ENCODE results near the gene TP53BP1. TPM values are rescaled to one million over a fixed set of nuclear protein-coding genes. Genes with fewer than 3 reads are reported as not detected.

The TP53BP1 gene
- polyA plus RNA-seq, 1 donor from 2014 or later, result 98.7 TPM

GRCh38 chr15:43510200-43511011 is 17.4 kb upstream of the TP53BP1 start:
- Histone ChIP-seq H3K4me3 (ENCODE audit: low read length) (peak overlapping the region; percentile 84), H3K79me2 (replicated peaks; ENCODE audit: insufficient read depth, low read length) (peaks cover 26% of the 10 kb centered on the region), H3K9me3 (ENCODE audit: low read length) (no peaks in the 10 kb centered on the region), H3K9ac (ENCODE audit: low read length) (peak overlapping the region; percentile 92), H3K27ac (ENCODE audit: low read length) (peak overlapping the region; percentile 100), H3K9me2 (ENCODE audit: insufficient read depth, low read length) (no peaks in the 10 kb centered on the region), H3K27me3 (ENCODE audit: insufficient read depth, low read depth, low read length) (no peaks in the 10 kb centered on the region), H2AFZ (ENCODE audit: low read depth, low read length) (peak overlapping the region; percentile 82), H3K4me2 (ENCODE audit: low read length) (peak overlapping the region; percentile 94), H4K20me1 (ENCODE audit: insufficient read depth) (no peaks in the 10 kb centered on the region), H3F3A (ENCODE audit: insufficient read depth, low read length, poor library complexity, severe bottlenecking) (peaks cover 13% of the 10 kb centered on the region), H3K36me3 (ENCODE audit: insufficient read depth, low read length) (no peaks in the 10 kb centered on the region)
- TF ChIP-seq EZH2 (IDR thresholded peaks at IDR 0.05; ENCODE audit: borderline replicate concordance, insufficient read depth, low read length, poor library complexity, severe bottlenecking), result no peak
- peak; percentile 93 for TF ChIP-seq POLR2AphosphoS5 (IDR thresholded peaks at IDR 0.05)
- TF ChIP-seq RAD21 (conservative IDR thresholded peaks at IDR 0.05), result no peak
- TF ChIP-seq MXI1 (conservative IDR thresholded peaks at IDR 0.05; ENCODE audit: poor library complexity, severe bottlenecking), result no peak
- peak; percentile 84 for TF ChIP-seq TAF1 (IDR thresholded peaks at IDR 0.05; ENCODE audit: low read depth)
- TF ChIP-seq SMC3 (conservative IDR thresholded peaks at IDR 0.05; ENCODE audit: poor library complexity), result peak; percentile 34
- peak; percentile 34 for TF ChIP-seq REST (IDR thresholded peaks at IDR 0.05; ENCODE audit: borderline replicate concordance)
- TF ChIP-seq EP300 (conservative IDR thresholded peaks at IDR 0.05; ENCODE audit: poor library complexity, severe bottlenecking), result peak; percentile 64
- peak; percentile 49 for TF ChIP-seq CTCF (IDR thresholded peaks at IDR 0.05; ENCODE audit: poor library complexity, severe bottlenecking)

GRCh38 chr15:43509660-43510199 is 16.8 kb upstream of the TP53BP1 start:
- no peak overlapping the region for H2AFZ ChIP-seq (ENCODE audit: low read depth, low read length)
- no peaks in the 10 kb centered on the region for H3K9me3 ChIP-seq (ENCODE audit: low read length)
- H3K79me2 ChIP-seq (replicated peaks; ENCODE audit: insufficient read depth, low read length), result peaks cover 20% of the 10 kb centered on the region
- no peaks in the 10 kb centered on the region for H3K36me3 ChIP-seq (ENCODE audit: insufficient read depth, low read length)
- peak overlapping the region; percentile 100 for H3K27ac ChIP-seq (ENCODE audit: low read length)
- TF ChIP-seq MXI1 (conservative IDR thresholded peaks at IDR 0.05; ENCODE audit: poor library complexity, severe bottlenecking), result no peak
- no peak for TF ChIP-seq TAF1 (IDR thresholded peaks at IDR 0.05; ENCODE audit: low read depth)
- TF ChIP-seq EP300 (conservative IDR thresholded peaks at IDR 0.05; ENCODE audit: poor library complexity, severe bottlenecking), result no peak
- TF ChIP-seq EZH2 (IDR thresholded peaks at IDR 0.05; ENCODE audit: borderline replicate concordance, insufficient read depth, low read length, poor library complexity, severe bottlenecking), result no peak
- no peak for TF ChIP-seq SMC3 (conservative IDR thresholded peaks at IDR 0.05; ENCODE audit: poor library complexity)
- TF ChIP-seq CTCF (IDR thresholded peaks at IDR 0.05; ENCODE audit: poor library complexity, severe bottlenecking), result no peak
- TF ChIP-seq POLR2AphosphoS5 (IDR thresholded peaks at IDR 0.05), result no peak
- H3K9me2 ChIP-seq (ENCODE audit: insufficient read depth, low read length), result no peaks in the 10 kb centered on the region
- peak overlapping the region; percentile 92 for H3K9ac ChIP-seq (ENCODE audit: low read length)
- peak overlapping the region; percentile 99 for H3K4me2 ChIP-seq (ENCODE audit: low read length)
- no peaks in the 10 kb centered on the region for H4K20me1 ChIP-seq (ENCODE audit: insufficient read depth)
- peaks cover 13% of the 10 kb centered on the region for H3F3A ChIP-seq (ENCODE audit: insufficient read depth, low read length, poor library complexity, severe bottlenecking)
- no peaks in the 10 kb centered on the region for H3K27me3 ChIP-seq (ENCODE audit: insufficient read depth, low read depth, low read length)
- peak overlapping the region; percentile 84 for H3K4me3 ChIP-seq (ENCODE audit: low read length)

Measured in neural cell (in vitro differentiated cells).